ENCODE results near the gene NLK. TPM values are rescaled to one million over a fixed set of nuclear protein-coding genes. Genes with fewer than 3 reads are reported as not detected.
"Not testable (repeated sequence)": the region's sequence is repeated elsewhere in the genome, so short reads cannot be mapped to it uniquely, and the experiment has no call there.

Gene NLK
- total RNA-seq, 1 experiment from 2014 or later, result 14.9 TPM

GRCh38 chr17:28154214-28154613, 111.7 kb downstream of the NLK start:
- Histone ChIP-seq H3K4me2 (ENCODE audit: low read length) (no peak overlapping the region), H3K27ac (ENCODE audit: low read length) (no peak overlapping the region), H3K4me1 (ENCODE audit: insufficient read depth, low read length) (no peaks in the 10 kb centered on the region), H3F3A (ENCODE audit: low read length, unreplicated experiment) (no peaks in the 10 kb centered on the region), H3K9me3 (ENCODE audit: low read length) (no peaks in the 10 kb centered on the region), H3K9ac (ENCODE audit: low read length) (no peak overlapping the region), H3K79me2 (ENCODE audit: low read length) (no peaks in the 10 kb centered on the region), H3K9me2 (replicated peaks; ENCODE audit: low read length) (no peaks in the 10 kb centered on the region), H4K20me1 (ENCODE audit: low read length) (no peaks in the 10 kb centered on the region), H3K4me3 (ENCODE audit: low read length) (no peak overlapping the region), H3K36me3 (ENCODE audit: low read depth, low read length) (no peaks in the 10 kb centered on the region), H3K27me3 (ENCODE audit: low read length) (no peaks in the 10 kb centered on the region), H2AFZ (ENCODE audit: low read length) (no peak overlapping the region)
- ATAC-seq (no peak), DNase-seq (no peak)
- ChIA-PET POLR2A (ENCODE audit: unreplicated experiment) (no interaction called here), CTCF (no interaction called here)
- intact Hi-C loops (cut with micrococcal nuclease), result no loop called here
- TF ChIP-seq EZH2phosphoT487 (IDR thresholded peaks at IDR 0.05; ENCODE audit: borderline replicate concordance, low read length) (no peak), EZH2 (IDR thresholded peaks at IDR 0.05; ENCODE audit: low read length, unreplicated experiment) (no peak), CTCF (conservative IDR thresholded peaks at IDR 0.05; ENCODE audit: low read depth, low read length) (no peak)
- no TSS peak for BruUV-seq (replicated peaks)

GRCh38 chr17:28155405-28155804, 112.9 kb downstream of the NLK start:
- intact Hi-C loops (cut with micrococcal nuclease); H3K4me3 ChIP-seq (ENCODE audit: low read length); POLR2A ChIA-PET (ENCODE audit: unreplicated experiment); H3K4me1 ChIP-seq (ENCODE audit: insufficient read depth, low read length); H3K27ac ChIP-seq (ENCODE audit: low read length); H3K79me2 ChIP-seq (ENCODE audit: low read length); H3K9me2 ChIP-seq (replicated peaks; ENCODE audit: low read length); H2AFZ ChIP-seq (ENCODE audit: low read length); H3K9me3 ChIP-seq (ENCODE audit: low read length); ATAC-seq; H3K36me3 ChIP-seq (ENCODE audit: low read depth, low read length); CTCF ChIA-PET; H3K27me3 ChIP-seq (ENCODE audit: low read length); H3K4me2 ChIP-seq (ENCODE audit: low read length); H3F3A ChIP-seq (ENCODE audit: low read length, unreplicated experiment); H4K20me1 ChIP-seq (ENCODE audit: low read length); DNase-seq; H3K9ac ChIP-seq (ENCODE audit: low read length); BruUV-seq (replicated peaks): not testable (repeated sequence)

- Histone ChIP-seq H3K79me2 (ENCODE audit: low read length) (no peaks in the 10 kb centered on the region), H3K9me2 (replicated peaks; ENCODE audit: low read length) (no peaks in the 10 kb centered on the region), H3K27me3 (ENCODE audit: low read length) (no peaks in the 10 kb centered on the region), H3K36me3 (ENCODE audit: low read depth, low read length) (no peaks in the 10 kb centered on the region), H3K4me3 (ENCODE audit: low read length) (no peak overlapping the region), H3K9me3 (ENCODE audit: low read length) (no peaks in the 10 kb centered on the region), H3K27ac (ENCODE audit: low read length) (no peak overlapping the region), H3K9ac (ENCODE audit: low read length) (no peak overlapping the region), H4K20me1 (ENCODE audit: low read length) (no peaks in the 10 kb centered on the region), H3F3A (ENCODE audit: low read length, unreplicated experiment) (no peaks in the 10 kb centered on the region), H3K4me2 (ENCODE audit: low read length) (no peak overlapping the region), H3K4me1 (ENCODE audit: insufficient read depth, low read length) (no peaks in the 10 kb centered on the region), H2AFZ (ENCODE audit: low read length) (no peak overlapping the region)
- ChIA-PET POLR2A (ENCODE audit: unreplicated experiment) (no interaction called here), CTCF (no interaction called here)
- intact Hi-C loops (cut with micrococcal nuclease), result no loop called here
- DNase-seq (no peak), ATAC-seq (no peak)
- BruUV-seq (replicated peaks), result no TSS peak
- TF ChIP-seq EZH2phosphoT487 (IDR thresholded peaks at IDR 0.05; ENCODE audit: borderline replicate concordance, low read length), result no peak
- TF ChIP-seq CTCF (conservative IDR thresholded peaks at IDR 0.05; ENCODE audit: low read depth, low read length), result no peak
- no peak for TF ChIP-seq EZH2 (IDR thresholded peaks at IDR 0.05; ENCODE audit: low read length, unreplicated experiment)
Observed at GRCh38 chr17:28159004-28159403, 116.5 kb downstream of the NLK start.
